ENCODE measurements around the gene EFNB3. TPM values are rescaled to one million over a fixed set of nuclear protein-coding genes. Genes with fewer than 3 reads are reported as not detected.

Gene EFNB3
- polyA plus RNA-seq, 1 donor: 21.3 TPM

Other genes with a start within 250 kb of the EFNB3 start
- gene ZBTB4, start 225.6 kb upstream of the EFNB3 start, polyA plus RNA-seq (ENCODE audit: insufficient read length): 39.3 TPM
- 0.45 TPM for gene SLC35G6, start 223.8 kb upstream of the EFNB3 start, polyA plus RNA-seq (ENCODE audit: insufficient read length)
- 141 TPM for gene POLR2A, start 220.8 kb upstream of the EFNB3 start, polyA plus RNA-seq (ENCODE audit: insufficient read length)
- gene TNFSF12, start 156.1 kb upstream of the EFNB3 start, polyA plus RNA-seq (ENCODE audit: insufficient read length): 17.7 TPM
- 13.2 TPM for gene TNFSF13, start 146.5 kb upstream of the EFNB3 start, polyA plus RNA-seq (ENCODE audit: insufficient read length)
- 90.9 TPM for gene SENP3, start 143.3 kb upstream of the EFNB3 start, polyA plus RNA-seq (ENCODE audit: insufficient read length)
- gene CD68, start 125.6 kb upstream of the EFNB3 start, polyA plus RNA-seq (ENCODE audit: insufficient read length): 56.8 TPM
- 119 TPM for gene MPDU1, start 121.3 kb upstream of the EFNB3 start, polyA plus RNA-seq (ENCODE audit: insufficient read length)
- gene SOX15, start 115.1 kb upstream of the EFNB3 start, polyA plus RNA-seq (ENCODE audit: insufficient read length): 3.0 TPM
- 54.8 TPM for gene FXR2, start 90.3 kb upstream of the EFNB3 start, polyA plus RNA-seq (ENCODE audit: insufficient read length)
- gene SAT2, start 77.4 kb upstream of the EFNB3 start, polyA plus RNA-seq (ENCODE audit: insufficient read length): 136 TPM
- 2.8 TPM for gene SHBG, start 75.1 kb upstream of the EFNB3 start, polyA plus RNA-seq (ENCODE audit: insufficient read length)
- 20.5 TPM for gene ATP1B2, start 54.3 kb upstream of the EFNB3 start, polyA plus RNA-seq (ENCODE audit: insufficient read length)
- gene TP53, start 17.7 kb upstream of the EFNB3 start, polyA plus RNA-seq (ENCODE audit: insufficient read length): 76.3 TPM
- gene WRAP53, start 16.7 kb upstream of the EFNB3 start, polyA plus RNA-seq (ENCODE audit: insufficient read length): 13.1 TPM
- gene DNAH2, start 12.5 kb downstream of the EFNB3 start, polyA plus RNA-seq (ENCODE audit: insufficient read length): 0.52 TPM
- gene KDM6B, start 129.0 kb downstream of the EFNB3 start, polyA plus RNA-seq (ENCODE audit: insufficient read length): 20.5 TPM
- 18.3 TPM for gene TMEM88, start 149.9 kb downstream of the EFNB3 start, polyA plus RNA-seq (ENCODE audit: insufficient read length)
- gene NAA38, start 152.4 kb downstream of the EFNB3 start, polyA plus RNA-seq (ENCODE audit: insufficient read length): 70.0 TPM
- gene CYB5D1, start 152.8 kb downstream of the EFNB3 start, polyA plus RNA-seq (ENCODE audit: insufficient read length): 29.7 TPM
- 195 TPM for gene CHD3, start 183.6 kb downstream of the EFNB3 start, polyA plus RNA-seq (ENCODE audit: insufficient read length)
- 4.5 TPM for gene RNF227, start 211.1 kb downstream of the EFNB3 start, polyA plus RNA-seq (ENCODE audit: insufficient read length)
- gene KCNAB3, start 224.7 kb downstream of the EFNB3 start, polyA plus RNA-seq (ENCODE audit: insufficient read length): 12.3 TPM
- gene TRAPPC1, start 226.7 kb downstream of the EFNB3 start, polyA plus RNA-seq (ENCODE audit: insufficient read length): 125 TPM
- gene CNTROB, start 227.0 kb downstream of the EFNB3 start, polyA plus RNA-seq (ENCODE audit: insufficient read length): 67.3 TPM

Data from left kidney (tissue), 1 donor.